B cell (primary cell): ENCODE data around the gene POGLUT2. TPM values are rescaled to one million over a fixed set of nuclear protein-coding genes. Genes with fewer than 3 reads are reported as not detected.

Experiments used
- ATAC-seq: fragments of 200-7000 bp; cut with Tn5 transposase; one replicate; pipeline ENCODE4 v1.10.0; 2021; ENCODE audit warnings: low read depth, mild to moderate bottlenecking, moderate number of reproducible peaks, moderate library complexity
- CTCF ChIA-PET: fragments of 350-600 bp; sonication (Branson Sonifier 250); formaldehyde crosslinking; loops from one replicate; lab custom pipeline; 2021; ENCODE audit warnings: antibody characterized with exemption, inconsistent platforms; lab: Charles Lee
- POLR2A ChIA-PET: fragments of 350-600 bp; sonication (Branson Sonifier 250); formaldehyde crosslinking; loops from one replicate; lab custom pipeline; 2021; ENCODE audit warnings: antibody characterized with exemption; lab: Charles Lee
- DNase-seq: peaks from one replicate; pipeline ENCODE4 v3.0.0; 2013
- H2AFZ ChIP-seq: 2 replicates; pipeline ENCODE4 v1.6.1; 2012; ENCODE audit warnings: mild to moderate bottlenecking, low read depth, low read length; ENCODE audit not compliant: insufficient read depth, poor library complexity, severe bottlenecking
- H3K27ac ChIP-seq, 2 donors: 1 replicate in 1 of 2; 2 replicates in 1 of 2; pipeline ENCODE4 v1.5.1; 2012 to 2013; ENCODE audit warnings: low read length in 2 of 2, mild to moderate bottlenecking in 2 of 2, moderate library complexity in 1 of 2
- H3K27me3 ChIP-seq, 4 experiments: fragments of 200-600 bp in 1 of 4; sonication (generic) in 1 of 4; replicated peaks in 1 of 4; 1 replicate in 2 of 4; 2 replicates in 2 of 4; pipeline versions ENCODE4 v1.6.1 to v1.7.0; 2013 to 2016; ENCODE audit warnings: low read length in 3 of 4, mild to moderate bottlenecking in 2 of 4, mixed read lengths in 1 of 4, moderate library complexity in 1 of 4; ENCODE audit not compliant: insufficient read depth in 4 of 4, control insufficient read depth in 3 of 4; ENCODE audit errors: control extremely low read depth in 1 of 4
- H3K36me3 ChIP-seq, 2 experiments: replicated peaks in 1 of 2; 1 replicate in 1 of 2; 2 replicates in 1 of 2; pipeline versions ENCODE4 v1.6.1 to v1.7.1; 2013; ENCODE audit warnings: low read length in 1 of 2; ENCODE audit not compliant: insufficient read depth in 2 of 2, control insufficient read depth in 1 of 2; ENCODE audit errors: control extremely low read depth in 1 of 2, extremely low read depth in 1 of 2
- H3K4me1 ChIP-seq, 2 donors: fragments of 200-600 bp in 1 of 2; sonication (generic) in 1 of 2; 1 replicate in 1 of 2; 2 replicates in 1 of 2; pipeline versions ENCODE4 v1.5.1 to v1.6.1; 2013 to 2017; ENCODE audit warnings: low read length in 2 of 2; ENCODE audit not compliant: control insufficient read depth in 2 of 2, insufficient read depth in 2 of 2
- H3K4me2 ChIP-seq: replicated peaks from 2 replicates; pipeline ENCODE3; 2012; ENCODE audit warnings: mild to moderate bottlenecking, low read depth, low read length; ENCODE audit not compliant: poor library complexity, severe bottlenecking
- H3K4me3 ChIP-seq, 5 experiments: fragments of 200-600 bp in 1 of 5; sonication (generic) in 1 of 5; 1 replicate in 3 of 5; 2 replicates in 2 of 5; pipeline versions ENCODE4 v1.5.1 to v1.7.0; 2011 to 2016; ENCODE audit warnings: low read length in 4 of 5, mild to moderate bottlenecking in 4 of 5, low read depth in 2 of 5, control low read depth in 1 of 5, moderate library complexity in 1 of 5; ENCODE audit not compliant: insufficient read depth in 1 of 5; ENCODE audit errors: control extremely low read depth in 1 of 5, extremely low read depth in 1 of 5
- H3K79me2 ChIP-seq: fragments of 200-600 bp; sonication (generic); one replicate; pipeline ENCODE4 v1.6.0; 2016; ENCODE audit warnings: low read length; ENCODE audit not compliant: control insufficient read depth, insufficient read depth
- H3K9ac ChIP-seq: fragments of 200-600 bp; sonication (generic); 2 replicates; pipeline ENCODE4 v1.6.1; 2017; ENCODE audit warnings: mild to moderate bottlenecking, low read length, moderate library complexity
- H3K9me3 ChIP-seq, 3 donors: one replicate each; pipeline versions ENCODE4 v1.6.1 to v1.7.1; 2013; ENCODE audit warnings: low read length in 2 of 3; ENCODE audit not compliant: control insufficient read depth in 2 of 3, insufficient read depth in 1 of 3; ENCODE audit errors: control extremely low read depth in 1 of 3
- H4K20me1 ChIP-seq: 2 replicates; pipeline ENCODE4 v1.6.0; 2012; ENCODE audit warnings: mild to moderate bottlenecking, low read length; ENCODE audit not compliant: insufficient read depth, control insufficient read depth, poor library complexity, severe bottlenecking
- H3K27ac Mint-ChIP-seq: one replicate; pipeline ENCODE4 v1.8.0; 2021; ENCODE audit warnings: mixed read lengths
- H3K27me3 Mint-ChIP-seq: one replicate; pipeline ENCODE4 v1.8.0; 2021; ENCODE audit warnings: mixed read lengths
- H3K4me1 Mint-ChIP-seq: one replicate; pipeline ENCODE4 v1.8.0; 2021; ENCODE audit warnings: mixed read lengths
- H3K4me3 Mint-ChIP-seq: one replicate; pipeline ENCODE4 v1.8.0; 2021; ENCODE audit warnings: mixed read lengths
- H3K9me3 Mint-ChIP-seq: one replicate; pipeline ENCODE4 v1.8.0; 2022; ENCODE audit warnings: mixed read lengths; ENCODE audit not compliant: insufficient read depth
- EZH2 ChIP-seq: IDR thresholded peaks from 2 replicates; pipeline ENCODE4 v1.6.1; 2012; ENCODE audit warnings: borderline replicate concordance, low read depth, mild to moderate bottlenecking, moderate library complexity, low read length; ENCODE audit not compliant: insufficient read depth, poor library complexity, severe bottlenecking
- WGBS: methylation state at CpG from one replicate; pipeline ENCODE4 v1.1.5; 2013; ENCODE audit warnings: missing lambda C conversion rate; ENCODE audit not compliant: insufficient coverage; 5-methylcytosine and 5-hydroxymethylcytosine counted together
- intact Hi-C: fragments of 100-400 bp; cut with micrococcal nuclease; formaldehyde crosslinking; loops from one replicate; pipeline ENCODE4 v1.10.0; 2022
- polyA plus RNA-seq: library from polyadenylated mRNA; depleted of rRNA; stranded (reverse); fragments of >200 nt; gene quantifications from 2 replicates; pipeline ENCODE4 v1.2.3, GENCODE V29; 2012
- total RNA-seq, 2 donors: library from RNA; stranded (reverse); fragments of 120-200 nt in 1 of 2; gene quantifications; 1 replicate in 1 of 2; 2 replicates in 1 of 2; pipeline versions ENCODE4 v1.2.3 to v1.2.4, GENCODE V29; 2013 to 2022
- TF ChIP-seq, protein P1 (sequence below): fragments of 200-600 bp; IDR thresholded peaks from one replicate; pipeline ENCODE4 v1.8.0; 2022; ENCODE audit warnings: antibody characterized with exemption, mild to moderate bottlenecking

Gene POGLUT2
- total and polyA plus RNA-seq, 2 donors (not counting 1 experiment from before 2014, with no cell fraction given), result 0.12 TPM; not detected in 1

DNA sequence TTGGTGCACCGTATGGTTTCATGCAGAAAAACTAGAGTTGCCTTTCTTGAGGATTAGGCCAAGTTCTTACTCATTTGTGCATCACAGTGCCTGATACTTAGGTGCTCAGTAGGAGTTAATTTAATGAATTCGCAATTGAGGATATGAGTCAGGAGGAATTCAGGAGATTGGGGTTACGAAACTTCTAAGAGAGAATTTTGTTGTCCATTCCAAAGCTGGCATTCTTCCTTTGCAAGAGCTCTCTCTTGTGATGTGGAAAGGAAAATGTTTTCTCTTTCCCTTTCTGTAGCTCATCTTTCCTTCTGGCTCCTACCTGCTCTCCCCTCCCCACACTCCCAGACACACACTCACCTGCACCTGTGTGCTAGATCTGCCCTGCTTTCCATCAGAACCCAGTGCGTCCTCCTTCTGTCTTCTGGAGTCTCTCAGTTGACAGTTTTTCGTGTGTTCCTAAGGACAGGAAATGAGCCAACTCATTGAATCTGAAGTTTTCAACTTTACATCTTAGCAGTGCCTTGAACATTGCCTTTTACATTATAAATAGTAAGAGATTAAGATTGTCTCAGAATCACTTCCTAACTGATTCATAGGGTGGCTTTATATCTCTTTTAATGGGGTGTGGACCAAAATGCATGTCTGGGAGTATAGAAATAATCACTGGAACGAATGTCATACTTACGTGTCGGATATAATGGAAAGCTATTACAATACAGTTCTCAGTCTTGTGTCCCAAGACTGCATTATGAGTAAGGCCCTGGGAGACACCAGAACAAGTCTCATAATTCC, 27.3 kb upstream of the POGLUT2 start:
- Mint-ChIP-seq H3K4me1 (no peaks in the 10 kb centered on the region), H3K27me3 (no peaks in the 10 kb centered on the region), H3K4me3 (no peak overlapping the region), H3K9me3 (no peaks in the 10 kb centered on the region), H3K27ac (no peak overlapping the region)
- H3K4me2 ChIP-seq, result no peak overlapping the region
- H3K27ac ChIP-seq, result no peak overlapping the region
- POLR2A ChIA-PET, result no interaction called here
- no peak overlapping the region for H3K4me3 ChIP-seq
- no peak for TF ChIP-seq EZH2
- TF ChIP-seq, protein P1, sequence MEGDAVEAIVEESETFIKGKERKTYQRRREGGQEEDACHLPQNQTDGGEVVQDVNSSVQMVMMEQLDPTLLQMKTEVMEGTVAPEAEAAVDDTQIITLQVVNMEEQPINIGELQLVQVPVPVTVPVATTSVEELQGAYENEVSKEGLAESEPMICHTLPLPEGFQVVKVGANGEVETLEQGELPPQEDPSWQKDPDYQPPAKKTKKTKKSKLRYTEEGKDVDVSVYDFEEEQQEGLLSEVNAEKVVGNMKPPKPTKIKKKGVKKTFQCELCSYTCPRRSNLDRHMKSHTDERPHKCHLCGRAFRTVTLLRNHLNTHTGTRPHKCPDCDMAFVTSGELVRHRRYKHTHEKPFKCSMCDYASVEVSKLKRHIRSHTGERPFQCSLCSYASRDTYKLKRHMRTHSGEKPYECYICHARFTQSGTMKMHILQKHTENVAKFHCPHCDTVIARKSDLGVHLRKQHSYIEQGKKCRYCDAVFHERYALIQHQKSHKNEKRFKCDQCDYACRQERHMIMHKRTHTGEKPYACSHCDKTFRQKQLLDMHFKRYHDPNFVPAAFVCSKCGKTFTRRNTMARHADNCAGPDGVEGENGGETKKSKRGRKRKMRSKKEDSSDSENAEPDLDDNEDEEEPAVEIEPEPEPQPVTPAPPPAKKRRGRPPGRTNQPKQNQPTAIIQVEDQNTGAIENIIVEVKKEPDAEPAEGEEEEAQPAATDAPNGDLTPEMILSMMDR, result no peak
- no peak overlapping the region for H2AFZ ChIP-seq
- no peaks in the 10 kb centered on the region for H3K27me3 ChIP-seq
- DNase-seq, result no peak
- H3K9me3 ChIP-seq, result no peaks in the 10 kb centered on the region
- H3K79me2 ChIP-seq, result no peaks in the 10 kb centered on the region
- H3K36me3 ChIP-seq, result peaks cover 1 to 2% of the 10 kb centered on the region in 2 experiments
- no peaks in the 10 kb centered on the region for H3K4me1 ChIP-seq
- ATAC-seq, result no peak
- no peaks in the 10 kb centered on the region for H4K20me1 ChIP-seq
- H3K9ac ChIP-seq, result no peak overlapping the region
- intact Hi-C loops, result no loop called here
- 84% methylated on average over 4 of the region's 8 CpGs for WGBS
- CTCF ChIA-PET, result no interaction called here

DNA sequence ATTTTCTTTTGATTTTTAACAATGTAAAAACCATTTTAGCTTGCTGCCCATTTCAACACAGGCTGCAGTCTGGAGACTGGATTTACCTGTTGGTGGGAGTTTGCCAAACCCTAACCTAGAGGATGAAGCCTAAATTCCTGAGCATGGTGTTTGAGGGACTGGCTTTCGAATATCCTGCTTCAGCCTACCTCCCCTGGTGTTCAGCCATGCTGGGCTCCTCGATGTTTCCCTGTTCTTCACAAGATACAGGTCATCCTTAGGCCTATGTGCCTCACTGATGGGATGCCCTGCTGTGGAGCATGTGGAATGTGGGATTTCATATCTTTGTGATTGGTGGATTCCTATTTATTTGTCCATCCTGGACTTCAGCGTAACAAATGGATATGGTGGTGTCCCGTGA, 26.6 kb upstream of the POGLUT2 start:
- no peak overlapping the region for H3K4me2 ChIP-seq
- Mint-ChIP-seq H3K27me3 (no peaks in the 10 kb centered on the region), H3K9me3 (no peaks in the 10 kb centered on the region), H3K27ac (no peak overlapping the region), H3K4me1 (no peaks in the 10 kb centered on the region), H3K4me3 (no peak overlapping the region)
- DNase-seq, result no peak
- no peaks in the 10 kb centered on the region for H3K79me2 ChIP-seq
- peaks cover 1 to 2% of the 10 kb centered on the region in 2 experiments for H3K36me3 ChIP-seq
- H3K4me1 ChIP-seq, result no peaks in the 10 kb centered on the region
- no peaks in the 10 kb centered on the region for H3K9me3 ChIP-seq
- no peak overlapping the region for H3K4me3 ChIP-seq
- no peak overlapping the region for H3K9ac ChIP-seq
- H3K27ac ChIP-seq, result no peak overlapping the region
- TF ChIP-seq, protein P1, result no peak
- TF ChIP-seq EZH2, result no peak
- intact Hi-C loops, result no loop called here
- 95% methylated on average over 4 of the region's 4 CpGs for WGBS
- no peak overlapping the region for H2AFZ ChIP-seq
- no peak for ATAC-seq
- no peaks in the 10 kb centered on the region for H4K20me1 ChIP-seq
- CTCF ChIA-PET, result no interaction called here
- no peaks in the 10 kb centered on the region for H3K27me3 ChIP-seq
- POLR2A ChIA-PET, result no interaction called here
